SK-N-MC (cell line): ENCODE data around the gene ZNF700.

ENCODE experiments used
- EZH2 ChIP-seq: fragments of 200-600 bp; sonication (generic); IDR thresholded peaks from one replicate; pipeline ENCODE4 v1.6.1; 2017; ENCODE audit warnings: antibody characterized with exemption
- POLR2AphosphoS5 ChIP-seq: IDR thresholded peaks from 2 replicates; pipeline ENCODE4 v1.6.1; 2012; ENCODE audit warnings: mild to moderate bottlenecking, low read depth, low read length, borderline replicate concordance

DNA sequence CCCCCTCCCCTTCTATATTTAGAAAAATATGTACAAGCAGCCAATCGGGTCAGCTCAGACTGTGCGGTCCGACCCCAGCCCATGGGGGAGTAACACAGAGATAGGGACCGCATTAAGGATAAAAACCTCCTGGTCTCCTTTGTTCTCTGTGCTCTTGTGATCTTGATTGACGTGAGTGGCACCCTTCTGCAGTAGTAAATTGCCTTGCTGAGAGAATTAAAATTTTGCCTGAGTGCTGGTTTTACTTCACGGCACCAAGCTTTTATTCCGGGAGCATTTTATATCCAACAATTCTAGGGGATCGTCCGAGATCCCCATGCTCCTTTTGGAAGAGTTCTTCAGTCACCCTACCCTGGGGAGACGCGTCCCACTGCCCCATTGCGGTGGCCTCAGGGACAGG is 44.3 kb upstream of the ZNF700 start:
- TF ChIP-seq POLR2AphosphoS5 (no peak), EZH2 (no peak)
